Activated naive CD4-positive, alpha-beta T cell (primary cell): ENCODE results near the gene SNU13.
"Not testable (repeated sequence)": the region's sequence is repeated elsewhere in the genome, so short reads cannot be mapped to it uniquely, and the experiment has no call there.

Experiments
- DNase-seq, 4 experiments: peaks; one replicate each; lab custom pipeline; 2025; lab: John Stamatoyannopoulos, UW

The SNU13 gene

GRCh38 chr22:41681616-41682015 is 7.1 kb downstream of the SNU13 start:
- DNase-seq, result no peak

GRCh38 chr22:41676134-41676533 is 12.5 kb downstream of the SNU13 start:
- DNase-seq, result no peak

GRCh38 chr22:41674846-41675340 is 13.8 kb downstream of the SNU13 start:
- DNase-seq, result no peak

- no peak for DNase-seq
Observed at GRCh38 chr22:41672780-41673509, 15.7 kb downstream of the SNU13 start.

- DNase-seq, result not testable (repeated sequence)
Observed at GRCh38 chr22:41672096-41672495, 16.6 kb downstream of the SNU13 start.

GRCh38 chr22:41668971-41669911 is 19.4 kb downstream of the SNU13 start:
- DNase-seq, result no peak

- no peak for DNase-seq
Observed at GRCh38 chr22:41664951-41665350, 23.7 kb downstream of the SNU13 start.

- DNase-seq, result no peak
Observed at GRCh38 chr22:41664490-41664889, 24.2 kb downstream of the SNU13 start.

- DNase-seq, result not testable (repeated sequence)
Observed at GRCh38 chr22:41663594-41663993, 25.1 kb downstream of the SNU13 start.

GRCh38 chr22:41661713-41662112 is 27.0 kb downstream of the SNU13 start:
- no peak for DNase-seq

GRCh38 chr22:41661088-41661487 is 27.6 kb downstream of the SNU13 start:
- DNase-seq, result no peak

GRCh38 chr22:41660416-41660815 is 28.3 kb downstream of the SNU13 start:
- no peak for DNase-seq

GRCh38 chr22:41659941-41660340 is 28.7 kb downstream of the SNU13 start:
- DNase-seq, result no peak

- no peak for DNase-seq
Observed at GRCh38 chr22:41658869-41659268, 29.8 kb downstream of the SNU13 start.

GRCh38 chr22:41657709-41658108 is 31.0 kb downstream of the SNU13 start:
- no peak for DNase-seq

- no peak for DNase-seq
Observed at GRCh38 chr22:41656556-41656955, 32.1 kb downstream of the SNU13 start.

- DNase-seq, result no peak
Observed at GRCh38 chr22:41654322-41654721, 34.3 kb downstream of the SNU13 start.

GRCh38 chr22:41650821-41651220 is 37.8 kb downstream of the SNU13 start:
- no peak for DNase-seq

- no peak for DNase-seq
Observed at GRCh38 chr22:41650229-41650628, 38.4 kb downstream of the SNU13 start.

GRCh38 chr22:41648432-41648831 is 40.2 kb downstream of the SNU13 start:
- no peak for DNase-seq

GRCh38 chr22:41647771-41648170 is 40.9 kb downstream of the SNU13 start:
- no peak for DNase-seq

GRCh38 chr22:41642331-41643110 is 46.1 kb downstream of the SNU13 start:
- DNase-seq, result no peak
